Hematopoietic multipotent progenitor cell (in vitro differentiated cells): Measurements from ENCODE around the gene GRK6. TPM values are rescaled to one million over a fixed set of nuclear protein-coding genes. Genes with fewer than 3 reads are reported as not detected.
"Not testable (repeated sequence)": the region's sequence is repeated elsewhere in the genome, so short reads cannot be mapped to it uniquely, and the experiment has no call there.

Experiments used
- DNase-seq, 3 donors: peaks; one replicate each; pipeline ENCODE4 v3.0.0-alpha.2; 2011 to 2015; ENCODE audit warnings: low read depth in 2 of 3, low spot score in 2 of 3
- total RNA-seq: library from RNA; depleted of rRNA; stranded (reverse); fragments of >200 nt; gene quantifications from one replicate; pipeline ENCODE4 v1.2.3, GENCODE V29; 2012

The GRK6 gene
- total RNA-seq, 1 donor, result 98.0 TPM

GRCh38 chr5:177482359-177482795, 55.9 kb downstream of the GRK6 start:
- DNase-seq, result no peak

GRCh38 chr5:177483042-177483441, 56.6 kb downstream of the GRK6 start:
- DNase-seq, result no peak

GRCh38 chr5:177483994-177484901, 57.8 kb downstream of the GRK6 start:
- no peak for DNase-seq

GRCh38 chr5:177484902-177485549, 58.5 kb downstream of the GRK6 start:
- DNase-seq, result no peak

GRCh38 chr5:177485753-177486152, 59.3 kb downstream of the GRK6 start:
- DNase-seq, result not testable (repeated sequence)

GRCh38 chr5:177486256-177486655, 59.8 kb downstream of the GRK6 start:
- no peak for DNase-seq

- DNase-seq, result no peak
These were observed 60.7 kb downstream of the GRK6 start for GRCh38 chr5:177487144-177487543.

GRCh38 chr5:177487975-177488374, 61.5 kb downstream of the GRK6 start:
- DNase-seq, result no peak

- DNase-seq, result no peak
These were observed 62.7 kb downstream of the GRK6 start for GRCh38 chr5:177489119-177489716.

GRCh38 chr5:177490311-177490991, 64.0 kb downstream of the GRK6 start:
- DNase-seq, result no peak

- no peak for DNase-seq
These were observed 64.5 kb downstream of the GRK6 start for GRCh38 chr5:177490992-177491391.

GRCh38 chr5:177491429-177491945, 65.0 kb downstream of the GRK6 start:
- no peak for DNase-seq

GRCh38 chr5:177491983-177492746, 65.7 kb downstream of the GRK6 start:
- no peak for DNase-seq

Other genes starting within 250 kb of the GRK6 start
- gene RAB24, start 123.0 kb upstream of the GRK6 start, total RNA-seq, result 32.6 TPM
- gene PRELID1, start 122.9 kb upstream of the GRK6 start, total RNA-seq, result 105 TPM
- gene MXD3, start 114.8 kb upstream of the GRK6 start, total RNA-seq, result 11.0 TPM
- gene LMAN2, start 75.0 kb upstream of the GRK6 start, total RNA-seq, result 423 TPM
- gene RGS14, start 68.8 kb upstream of the GRK6 start, total RNA-seq, result 46.0 TPM
- under 0.01 TPM for gene SLC34A1, start 42.2 kb upstream of the GRK6 start, total RNA-seq
- gene PFN3, start 26.0 kb upstream of the GRK6 start, total RNA-seq, result not detected
- 3.2 TPM for gene F12, start 17.1 kb upstream of the GRK6 start, total RNA-seq
- 30.7 TPM for gene PRR7, start 20.1 kb downstream of the GRK6 start, total RNA-seq
- 28.5 TPM for gene DBN1, start 47.0 kb downstream of the GRK6 start, total RNA-seq
- gene PDLIM7, start 70.9 kb downstream of the GRK6 start, total RNA-seq, result 21.3 TPM
- 57.1 TPM for gene DOK3, start 83.2 kb downstream of the GRK6 start, total RNA-seq
- gene DDX41, start 90.3 kb downstream of the GRK6 start, total RNA-seq, result 166 TPM
- 35.5 TPM for gene FAM193B, start 127.9 kb downstream of the GRK6 start, total RNA-seq
- gene TMED9, start 165.5 kb downstream of the GRK6 start, total RNA-seq, result 67.9 TPM
- gene B4GALT7, start 173.5 kb downstream of the GRK6 start, total RNA-seq, result 38.0 TPM